ENCODE data around the gene CNTN5.

- TF ChIP-seq ESRRA (IDR thresholded peaks at IDR 0.05; ENCODE audit: low read length) (no peak), REST (IDR thresholded peaks at IDR 0.05; ENCODE audit: low read depth, low read length) (no peak), POLR2A (IDR thresholded peaks at IDR 0.05; ENCODE audit: low read depth, low read length) (no peak), EZH2 (IDR thresholded peaks at IDR 0.05; ENCODE audit: borderline replicate concordance, control insufficient read depth, low read depth, low read length) (no peak), CTCF (IDR thresholded peaks at IDR 0.05 in 2 of 3, conservative IDR thresholded peaks at IDR 0.05 in 1 of 3; ENCODE audit: control insufficient read depth in 2 of 3, extremely low read depth in 1 of 3, insufficient read depth in 1 of 3, low read depth in 3 of 3, low read length in 3 of 3) (no peak), SMC3 (IDR thresholded peaks at IDR 0.05; ENCODE audit: borderline replicate concordance, low read length) (no peak)
Observed at GRCh38 chr11:100174881-100175280, 1154.1 kb downstream of the CNTN5 start.
